A673 (cell line): ENCODE results near the gene QSOX2. TPM values are rescaled to one million over a fixed set of nuclear protein-coding genes. Genes with fewer than 3 reads are reported as not detected.
A peak's percentile ranks its signal among the peaks of the same experiment; 100 is the strongest.

Experiments
- BruUV-seq: library from RNA; stranded (reverse); fragments of 400-500 nt; replicated peaks from 2 replicates; lab custom pipeline; 2021; lab: Mats Ljungman, UMichigan
- CTCF ChIA-PET: fragments of 300-600 bp; sonication (Branson Sonifier 250); formaldehyde crosslinking; loops from one replicate; lab custom pipeline; 2022; ENCODE audit warnings: antibody characterized with exemption; lab: Charles Lee
- POLR2A ChIA-PET: fragments of 300-600 bp; sonication (Branson Sonifier 250); formaldehyde crosslinking; loops from one replicate; lab custom pipeline; 2022; ENCODE audit warnings: antibody characterized with exemption; ENCODE audit not compliant: low non-redundant PET; lab: Charles Lee
- DNase-seq: peaks from one replicate; pipeline ENCODE4 v3.0.0-alpha.2; 2015; ENCODE audit warnings: low spot score
- H3K27ac ChIP-seq: fragments of 200-600 bp; sonication (generic); 2 replicates; pipeline ENCODE4 v1.5.1; 2016; ENCODE audit warnings: mixed run types, low read depth, mild to moderate bottlenecking, mixed read lengths, antibody characterized with exemption, low read length; ENCODE audit not compliant: poor library complexity, severe bottlenecking
- H3K27me3 ChIP-seq: fragments of 200-600 bp; sonication (generic); replicated peaks from 2 replicates; pipeline ENCODE4 v1.6.1; 2017; ENCODE audit warnings: mixed run types, low read depth, mild to moderate bottlenecking, mixed read lengths, antibody characterized with exemption, low read length; ENCODE audit not compliant: insufficient read depth, poor library complexity
- H3K36me3 ChIP-seq: fragments of 200-600 bp; sonication (generic); 2 replicates; pipeline ENCODE4 v1.6.1; 2016; ENCODE audit warnings: mixed run types, mild to moderate bottlenecking, mixed read lengths, antibody characterized with exemption, low read length; ENCODE audit not compliant: insufficient read depth, poor library complexity, severe bottlenecking
- H3K4me1 ChIP-seq: fragments of 200-600 bp; sonication (generic); 2 replicates; pipeline ENCODE4 v1.6.1; 2017; ENCODE audit warnings: mixed run types, mild to moderate bottlenecking, mixed read lengths, antibody characterized with exemption, low read length; ENCODE audit not compliant: insufficient read depth, poor library complexity, severe bottlenecking
- H3K4me3 ChIP-seq: fragments of 200-600 bp; sonication (generic); 2 replicates; pipeline ENCODE4 v1.5.1; 2016; ENCODE audit warnings: low read depth, mixed run types, mild to moderate bottlenecking, mixed read lengths, low read length; ENCODE audit not compliant: poor library complexity, severe bottlenecking
- H3K9me3 ChIP-seq: fragments of 200-600 bp; sonication (generic); 2 replicates; pipeline ENCODE4 v1.6.1; 2016; ENCODE audit warnings: mixed run types, low read depth, mild to moderate bottlenecking, mixed read lengths, antibody characterized with exemption, low read length; ENCODE audit not compliant: poor library complexity, severe bottlenecking
- CTCF ChIP-seq: fragments of 300-800, 200-600 bp; sonication (generic); conservative IDR thresholded peaks from 2 replicates; pipeline ENCODE4 v1.5.1; 2017; ENCODE audit warnings: low read depth, mild to moderate bottlenecking, antibody characterized with exemption, low read length, moderate library complexity, mixed read lengths
- EZH2 ChIP-seq: fragments of 200-600 bp; sonication (generic); IDR thresholded peaks from 2 replicates; pipeline ENCODE4 v1.6.1; 2017; ENCODE audit warnings: borderline replicate concordance, low read depth, mild to moderate bottlenecking, mixed read lengths, antibody characterized with exemption, low read length; ENCODE audit not compliant: poor library complexity, severe bottlenecking
- intact Hi-C: fragments of 100-400 bp; cut with micrococcal nuclease; formaldehyde crosslinking; loops from one replicate; pipeline ENCODE4 v1.10.0; 2022; ENCODE audit not compliant: unreplicated experiment
- total RNA-seq: library from RNA; stranded (reverse); gene quantifications from 2 replicates; pipeline ENCODE4 v1.2.3, GENCODE V29; 2021

Gene QSOX2
- total RNA-seq, 1 experiment from 2014 or later = 43.7 TPM

DNA sequence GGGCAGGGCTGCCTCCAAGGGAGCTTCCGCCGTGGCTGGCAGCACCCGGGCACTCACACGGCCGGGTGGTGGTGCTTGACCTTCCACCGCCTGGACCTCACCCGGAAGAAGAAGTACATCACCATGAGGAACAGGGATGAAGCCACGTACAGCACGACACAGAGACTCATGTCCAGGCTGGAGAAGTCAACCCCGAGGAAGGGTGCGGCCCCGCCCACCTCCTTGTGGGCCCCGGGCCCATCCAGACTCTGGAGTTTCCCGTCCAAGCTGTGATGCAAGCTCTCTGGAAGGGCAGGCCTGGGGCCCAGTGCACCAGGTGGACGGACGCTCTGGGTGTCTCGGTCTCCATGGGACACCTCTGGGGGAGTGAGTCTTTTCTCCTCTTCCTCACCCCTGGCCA, 36.9 kb downstream of the QSOX2 start:
- intact Hi-C loops = no loop called here
- CTCF ChIA-PET = no interaction called here

GRCh38 chr9:136207616-136208015, 38.0 kb downstream of the QSOX2 start:
- ChIA-PET CTCF (no interaction called here), POLR2A (no interaction called here)
- no peak overlapping the region for H3K4me3 ChIP-seq
- H3K27ac ChIP-seq = no peak overlapping the region
- no TSS peak for BruUV-seq
- DNase-seq = no peak
- H3K9me3 ChIP-seq = no peaks in the 10 kb centered on the region
- H3K27me3 ChIP-seq = peaks cover 21% of the 10 kb centered on the region
- peaks cover 4% of the 10 kb centered on the region for H3K36me3 ChIP-seq
- no peak for TF ChIP-seq CTCF
- no peak for TF ChIP-seq EZH2
- intact Hi-C loops = no loop called here
- no peaks in the 10 kb centered on the region for H3K4me1 ChIP-seq

More for the DNA sequence above, 36.9 kb downstream of the QSOX2 start:
- Histone ChIP-seq H3K36me3 (peaks cover 9% of the 10 kb centered on the region), H3K27me3 (peaks cover 12% of the 10 kb centered on the region), H3K27ac (no peak overlapping the region), H3K4me1 (no peaks in the 10 kb centered on the region), H3K4me3 (no peak overlapping the region), H3K9me3 (no peaks in the 10 kb centered on the region)
- DNase-seq = no peak
- no TSS peak for BruUV-seq
- POLR2A ChIA-PET = no interaction called here
- no peak for TF ChIP-seq EZH2
- no peak for TF ChIP-seq CTCF

DNA sequence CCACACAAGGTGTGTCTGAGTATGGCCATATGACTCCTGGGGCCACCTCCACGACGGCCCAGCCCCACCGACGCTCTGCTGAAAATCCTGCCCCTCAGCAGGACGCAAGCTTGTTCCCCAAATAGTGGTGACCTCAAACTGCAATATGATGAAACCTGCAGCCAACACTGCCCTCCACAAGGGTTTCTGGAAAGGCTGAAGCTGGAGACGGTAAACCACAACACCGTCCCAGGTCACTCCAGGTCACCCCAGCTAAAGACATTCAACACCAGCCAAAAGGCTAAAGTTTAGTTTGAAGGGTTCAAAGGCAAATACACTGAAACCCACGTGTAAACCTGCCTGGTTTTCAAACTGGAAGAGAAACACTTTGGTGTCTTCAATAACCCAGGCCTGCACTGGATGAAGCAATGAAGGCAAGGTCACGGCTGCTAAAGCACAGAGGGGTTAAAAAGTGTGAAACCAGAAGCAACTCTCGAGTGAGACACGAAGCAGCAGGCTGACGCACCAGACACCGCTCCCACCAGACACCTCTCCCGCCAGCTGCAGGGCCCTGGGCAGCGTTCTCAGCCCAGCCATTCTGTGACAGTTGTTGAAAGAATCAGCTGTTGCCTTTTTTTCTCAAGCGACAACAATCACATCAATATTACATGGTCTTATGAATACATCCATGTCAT, 38.9 kb downstream of the QSOX2 start:
- Histone ChIP-seq H3K27ac (no peak overlapping the region), H3K4me1 (no peaks in the 10 kb centered on the region), H3K4me3 (no peak overlapping the region), H3K27me3 (peaks cover 29% of the 10 kb centered on the region), H3K9me3 (no peaks in the 10 kb centered on the region), H3K36me3 (peaks cover 3% of the 10 kb centered on the region)
- ChIA-PET POLR2A (no interaction called here), CTCF (no interaction called here)
- TSS peak; percentile 45 for BruUV-seq
- intact Hi-C loops = no loop called here
- no peak for DNase-seq
- TF ChIP-seq CTCF (no peak), EZH2 (no peak)
